Epithelial cell of prostate (primary cell): Measurements from ENCODE around the gene DNAJC2.
"Not testable (repeated sequence)": the region's sequence is repeated elsewhere in the genome, so short reads cannot be mapped to it uniquely, and the experiment has no call there.

Experiments
- DNase-seq: peaks from one replicate; pipeline ENCODE4 v3.0.0-alpha.2; 2011; ENCODE audit warnings: low read depth, low spot score
- H3K27ac ChIP-seq: fragments of 450-650 bp; 2 replicates; pipeline ENCODE4 v1.5.1; 2017; ENCODE audit warnings: mild to moderate bottlenecking

Gene DNAJC2

GRCh38 chr7:103343758-103344452 lies 662 bp downstream of the DNAJC2 start:
- DNase-seq = no peak
- peak overlapping the region; percentile 65 for H3K27ac ChIP-seq

GRCh38 chr7:103343332-103343731 lies 1.2 kb downstream of the DNAJC2 start:
- no peak overlapping the region for H3K27ac ChIP-seq
- no peak for DNase-seq

GRCh38 chr7:103341466-103341865 lies 3.1 kb downstream of the DNAJC2 start:
- no peak for DNase-seq
- H3K27ac ChIP-seq = no peak overlapping the region

GRCh38 chr7:103338864-103339263 lies 5.7 kb downstream of the DNAJC2 start:
- no peak overlapping the region for H3K27ac ChIP-seq
- no peak for DNase-seq

- no peak for DNase-seq
- H3K27ac ChIP-seq = no peak overlapping the region
These were observed 7.8 kb downstream of the DNAJC2 start for GRCh38 chr7:103336761-103337160.

- H3K27ac ChIP-seq = no peak overlapping the region
- DNase-seq = no peak
These were observed 18.8 kb downstream of the DNAJC2 start for GRCh38 chr7:103325744-103326143.

GRCh38 chr7:103317009-103317408 lies 27.6 kb downstream of the DNAJC2 start:
- no peak overlapping the region for H3K27ac ChIP-seq
- no peak for DNase-seq

GRCh38 chr7:103316380-103316941 lies 28.1 kb downstream of the DNAJC2 start:
- no peak for DNase-seq
- no peak overlapping the region for H3K27ac ChIP-seq

GRCh38 chr7:103314852-103315251 lies 29.7 kb downstream of the DNAJC2 start:
- DNase-seq = no peak

GRCh38 chr7:103307503-103308231 lies 36.9 kb downstream of the DNAJC2 start:
- DNase-seq = no peak
- H3K27ac ChIP-seq = peak overlapping the region; percentile 19

More at GRCh38 chr7:103314852-103315251, 29.7 kb downstream of the DNAJC2 start:
- no peak overlapping the region for H3K27ac ChIP-seq

- no peak for DNase-seq
- H3K27ac ChIP-seq = no peak overlapping the region
These were observed 43.1 kb downstream of the DNAJC2 start for GRCh38 chr7:103301441-103301840.

GRCh38 chr7:103299660-103300059 lies 44.9 kb downstream of the DNAJC2 start:
- no peak overlapping the region for H3K27ac ChIP-seq
- DNase-seq = no peak

GRCh38 chr7:103297837-103298179 lies 46.8 kb downstream of the DNAJC2 start:
- no peak for DNase-seq

GRCh38 chr7:103296901-103297836 lies 47.4 kb downstream of the DNAJC2 start, which contains the start of gene PMPCB:
Gene PMPCB (plus strand): TSS chr7:103297435. CDS start chr7:103297460, 25 bp downstream.
- peak; percentile 40 for DNase-seq
- H3K27ac ChIP-seq = peak within 1 kb of the TSS; percentile 66

More at GRCh38 chr7:103297837-103298179, 46.8 kb downstream of the DNAJC2 start:
- peak overlapping the region; percentile 66 for H3K27ac ChIP-seq

- DNase-seq = no peak
- H3K27ac ChIP-seq = no peak overlapping the region
These were observed 51.0 kb downstream of the DNAJC2 start for GRCh38 chr7:103293526-103293925.

GRCh38 chr7:103292122-103292521 lies 52.4 kb downstream of the DNAJC2 start:
- DNase-seq = no peak
- no peak overlapping the region for H3K27ac ChIP-seq

- not testable (repeated sequence) for H3K27ac ChIP-seq, DNase-seq
These were observed 61.7 kb downstream of the DNAJC2 start for GRCh38 chr7:103282802-103283427.

- not testable (repeated sequence) for H3K27ac ChIP-seq, DNase-seq
These were observed 63.8 kb downstream of the DNAJC2 start for GRCh38 chr7:103280803-103281155.

- H3K27ac ChIP-seq, DNase-seq: not testable (repeated sequence)
These were observed 64.4 kb downstream of the DNAJC2 start for GRCh38 chr7:103279963-103280802.
